ENCODE results near the gene DPH3.

DPH3 gene

DNA sequence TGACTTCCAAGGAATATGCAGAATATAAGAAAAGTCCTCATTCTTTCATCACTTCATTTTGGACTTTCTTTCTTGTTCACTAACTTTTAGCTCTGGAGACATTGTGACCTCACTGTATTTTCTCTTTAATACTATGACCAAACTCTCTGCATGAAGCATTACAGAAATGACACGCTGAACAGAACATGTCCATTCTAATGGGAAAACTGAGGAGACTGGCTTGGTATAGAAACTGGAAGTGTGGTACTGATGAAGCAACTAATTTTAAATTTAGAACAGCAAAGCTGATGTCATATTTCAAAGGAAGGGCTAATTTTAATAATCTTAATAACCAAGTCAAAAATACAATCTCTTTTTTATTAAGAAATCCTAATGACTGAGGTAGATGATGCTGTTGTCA, 4.7 kb downstream of the DPH3 start:
- no peak overlapping the region for H3K4me3 ChIP-seq (ENCODE audit: low read length)
- DNase-seq (ENCODE audit: low read depth, low spot score) = no peak

DNA sequence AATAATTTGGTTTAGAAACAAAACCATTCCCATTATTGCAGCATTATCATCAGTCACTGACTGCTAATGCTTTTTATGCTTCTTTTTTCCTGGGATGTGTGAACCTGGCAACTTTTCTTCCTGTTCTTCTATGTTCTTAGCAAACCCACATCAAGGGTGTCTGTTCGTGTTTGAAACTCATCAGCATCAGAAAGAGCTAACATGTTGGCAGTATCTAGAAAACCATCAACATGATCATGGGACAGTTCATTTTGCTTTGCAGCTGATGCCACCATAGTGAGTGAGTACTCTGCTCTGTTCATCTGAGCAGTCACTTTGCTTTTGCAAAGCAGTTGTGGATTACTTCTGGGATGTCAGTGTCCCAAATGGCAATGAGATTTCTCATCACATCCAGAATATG, 5.9 kb downstream of the DPH3 start:
- H3K4me3 ChIP-seq (ENCODE audit: low read length) = no peak overlapping the region
- peak; percentile 42 for DNase-seq (ENCODE audit: low read depth, low spot score)

DNA sequence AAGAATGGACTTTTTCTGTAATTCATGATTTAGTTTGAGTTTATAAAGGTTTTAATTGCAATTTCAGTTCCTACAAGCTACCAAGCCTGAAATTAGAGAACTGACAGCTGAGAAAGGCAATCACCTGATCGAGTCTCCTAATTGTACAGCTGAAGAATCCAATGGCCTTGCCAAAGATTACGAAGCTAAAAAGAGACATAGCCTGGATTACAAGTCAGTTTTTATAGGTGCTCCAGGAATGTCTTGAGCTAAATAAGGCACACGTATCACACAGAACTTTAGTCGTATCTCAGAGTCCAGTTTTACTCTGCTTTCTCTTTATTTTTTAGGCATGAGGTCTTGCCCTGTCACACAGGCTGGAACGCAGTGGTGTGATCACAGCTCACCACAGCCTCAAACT, 6.6 kb downstream of the DPH3 start:
- no peak overlapping the region for H3K4me3 ChIP-seq (ENCODE audit: low read length)
- DNase-seq (ENCODE audit: low read depth, low spot score) = no peak

DNA sequence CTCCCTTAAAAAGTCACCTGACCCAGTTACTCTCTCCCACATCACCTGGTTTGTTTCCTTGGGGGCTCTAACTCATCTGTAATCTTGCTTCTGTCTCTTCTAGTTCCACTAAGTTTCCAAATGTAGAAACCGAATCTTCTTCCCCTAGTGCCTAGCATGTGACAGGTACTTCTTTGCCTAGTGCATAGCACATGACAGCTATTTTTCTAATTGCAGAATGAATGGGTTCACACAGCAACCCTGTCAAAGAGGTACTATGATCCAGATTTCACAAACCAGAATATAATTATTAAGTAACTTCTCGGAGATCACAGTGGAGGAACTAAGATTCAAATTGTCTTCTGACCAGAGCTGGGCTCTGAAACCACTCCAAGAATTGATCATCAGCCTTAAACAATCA, 7.4 kb downstream of the DPH3 start:
- H3K4me3 ChIP-seq (ENCODE audit: low read length) = no peak overlapping the region
- DNase-seq (ENCODE audit: low read depth, low spot score) = no peak

DNA sequence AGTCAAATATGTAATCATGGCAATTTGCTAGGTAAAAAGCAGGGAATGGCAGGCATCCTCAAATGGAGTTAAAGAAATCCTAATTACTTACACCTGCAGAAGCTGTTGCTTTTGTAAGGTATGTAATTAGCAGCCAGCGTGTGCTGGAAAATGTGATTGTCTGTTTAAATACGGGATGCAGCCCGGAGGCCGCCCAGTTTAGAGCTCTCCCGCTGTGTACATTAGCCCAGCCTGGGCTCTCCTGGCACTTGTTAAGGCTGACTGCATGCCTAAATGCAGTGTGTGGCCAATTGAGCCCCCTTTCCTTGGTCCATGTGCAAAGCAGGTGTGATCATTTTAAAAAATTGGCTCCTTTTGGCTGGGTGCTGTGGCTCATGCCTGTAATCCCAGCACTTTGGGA, 9.0 kb downstream of the DPH3 start:
- no peak overlapping the region for H3K4me3 ChIP-seq (ENCODE audit: low read length)
- no peak for DNase-seq (ENCODE audit: low read depth, low spot score)

DNA sequence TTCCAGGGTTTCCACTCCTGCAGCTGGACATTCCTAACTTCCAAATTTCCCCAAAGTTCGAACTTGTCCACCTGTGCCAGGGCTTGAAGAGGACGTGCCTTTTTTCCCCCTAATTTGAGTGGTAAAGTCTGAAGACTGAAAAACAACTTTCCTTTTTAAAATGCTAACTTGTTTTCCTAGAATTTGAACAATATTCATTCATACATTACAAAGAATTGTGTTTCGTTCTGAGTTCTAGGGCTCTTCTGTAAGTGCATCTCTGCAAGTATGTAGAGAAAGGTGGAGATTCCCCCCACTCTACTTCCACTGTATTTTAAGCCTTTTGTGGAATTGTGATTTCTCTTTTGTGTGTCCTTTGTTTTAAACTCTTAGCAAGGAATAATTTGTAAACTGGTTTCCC, 9.4 kb downstream of the DPH3 start:
- no peak overlapping the region for H3K4me3 ChIP-seq (ENCODE audit: low read length)
- no peak for DNase-seq (ENCODE audit: low read depth, low spot score)

DNA sequence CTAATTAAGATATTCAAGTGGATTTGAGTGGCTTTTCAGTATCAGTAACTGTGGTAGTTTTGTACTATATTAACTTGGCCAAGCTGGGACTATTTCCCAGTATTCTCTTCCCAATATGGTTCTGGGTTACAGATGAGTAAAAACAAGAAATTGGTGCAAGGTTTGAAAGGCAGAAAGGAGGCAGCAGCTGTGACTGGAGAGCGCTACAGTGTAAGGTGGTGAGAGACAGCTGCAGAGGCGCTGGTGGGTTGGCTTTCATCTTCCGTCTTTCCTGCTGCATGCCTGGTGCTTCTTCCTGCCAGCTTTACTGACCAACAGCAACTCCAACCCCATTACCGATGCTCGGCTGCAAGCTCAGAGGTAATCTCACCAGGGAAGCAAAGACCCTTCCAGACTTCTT, 9.8 kb downstream of the DPH3 start:
- no peak overlapping the region for H3K4me3 ChIP-seq (ENCODE audit: low read length)
- DNase-seq (ENCODE audit: low read depth, low spot score) = no peak

DNA sequence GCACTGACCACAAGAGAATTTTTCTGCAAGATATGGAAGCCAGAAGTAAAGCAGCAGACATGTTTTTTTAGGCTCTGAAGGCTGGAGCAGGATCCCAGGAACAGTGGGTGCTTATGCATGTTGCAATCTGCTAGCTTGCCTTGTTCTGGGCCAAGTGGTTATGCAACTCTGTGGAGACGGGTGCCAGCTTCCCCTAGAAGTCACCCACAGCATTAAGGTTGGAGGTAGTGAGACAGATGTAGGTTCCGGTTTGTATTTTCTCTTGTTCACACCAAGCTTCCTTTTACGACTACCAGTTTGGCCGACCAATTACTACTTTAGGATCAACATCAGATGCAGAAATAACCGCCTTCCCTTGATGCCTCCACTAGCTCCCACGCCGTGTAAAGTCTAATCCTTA, 11.1 kb downstream of the DPH3 start:
- no peak overlapping the region for H3K4me3 ChIP-seq (ENCODE audit: low read length)
- no peak for DNase-seq (ENCODE audit: low read depth, low spot score)

DNA sequence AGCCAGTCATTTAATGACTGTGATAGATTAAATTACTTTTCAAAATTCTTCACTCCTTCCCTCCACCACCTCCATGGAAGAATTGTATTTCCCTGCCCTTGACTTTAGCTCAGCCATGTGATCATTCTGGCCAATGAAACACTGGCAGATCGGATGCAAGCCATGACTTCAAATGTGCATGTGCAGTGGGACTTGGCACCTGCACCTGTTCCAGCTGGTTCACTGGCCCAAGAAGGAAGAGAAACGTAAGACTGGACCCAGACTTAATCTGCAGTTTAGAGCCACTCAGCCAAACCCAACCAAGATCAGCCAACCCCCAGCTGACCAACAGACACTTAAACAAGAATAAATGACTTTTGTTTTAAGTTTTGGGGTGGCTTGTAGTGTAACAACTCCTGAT, 11.8 kb downstream of the DPH3 start:
- H3K4me3 ChIP-seq (ENCODE audit: low read length) = no peak overlapping the region
- no peak for DNase-seq (ENCODE audit: low read depth, low spot score)

DNA sequence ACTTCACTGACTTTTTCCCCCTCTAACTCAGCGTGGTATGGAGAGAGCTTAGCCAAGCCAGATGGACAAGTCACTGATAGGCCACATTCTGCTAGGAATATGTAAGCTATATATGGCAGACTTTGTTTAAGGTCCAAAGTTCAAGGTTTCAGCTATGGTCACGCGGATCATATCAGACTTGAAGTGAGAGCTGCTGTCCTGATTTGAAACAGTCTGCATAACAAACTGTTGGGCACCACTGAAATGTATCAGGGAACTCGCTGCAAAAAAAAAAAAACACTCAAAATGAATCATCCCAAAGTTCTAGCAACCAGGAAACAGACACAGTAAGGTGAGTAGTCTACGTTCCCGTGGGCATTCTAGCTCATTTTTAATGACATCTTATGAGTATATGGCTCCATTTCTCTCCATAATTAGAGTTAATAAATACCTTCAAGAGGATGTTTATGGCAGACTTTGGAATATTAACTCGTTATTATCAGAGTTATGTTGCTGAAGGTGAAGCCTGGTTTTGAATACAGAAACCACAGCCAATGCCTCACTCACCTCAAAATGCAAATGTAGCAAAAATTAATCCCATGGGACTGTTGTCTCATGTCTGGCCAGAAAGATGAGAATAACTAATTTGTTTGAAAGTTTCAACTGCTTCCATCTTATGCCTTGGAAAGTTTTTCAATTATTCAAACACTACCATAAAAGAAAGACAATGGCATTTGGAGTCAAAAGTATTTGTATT, 12.3 kb downstream of the DPH3 start:
- H3K4me3 ChIP-seq (ENCODE audit: low read length) = no peak overlapping the region
- DNase-seq (ENCODE audit: low read depth, low spot score) = no peak

DNA sequence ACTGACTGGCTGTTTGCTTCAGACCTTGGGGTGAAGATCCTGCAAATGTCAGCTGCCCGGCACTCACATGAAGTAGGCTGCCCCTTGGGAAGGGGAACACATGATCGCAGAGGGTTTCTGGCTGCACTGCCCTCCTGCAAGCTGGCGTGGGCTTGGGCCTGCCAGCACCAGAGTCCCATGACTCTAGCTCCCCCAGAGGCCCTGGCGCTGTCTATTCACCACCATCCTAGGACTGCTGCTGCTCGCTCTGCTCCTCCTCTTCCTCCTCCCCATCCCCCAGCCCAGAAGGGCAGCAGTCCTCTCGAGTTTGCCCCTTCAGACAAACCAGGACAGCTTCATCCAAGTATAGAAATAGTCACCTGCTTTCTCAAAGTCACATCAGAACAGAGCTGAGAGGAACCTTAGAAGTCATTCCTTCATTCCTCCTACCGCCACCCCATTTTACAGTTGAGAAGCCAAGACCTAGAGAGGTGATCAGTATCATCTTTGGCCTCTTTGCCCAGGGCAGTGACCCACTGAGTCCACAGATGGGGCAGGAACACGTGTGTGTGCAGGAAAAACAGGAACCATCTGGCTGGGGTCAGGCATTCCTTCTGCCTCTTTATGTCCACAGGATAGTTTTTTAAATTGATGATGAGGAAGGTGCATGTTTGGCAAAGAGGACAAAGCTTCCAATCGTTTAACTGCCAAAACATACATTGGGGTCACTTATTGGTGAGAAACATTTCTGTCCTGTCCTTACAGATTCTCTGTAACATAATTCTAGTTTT, 13.2 kb downstream of the DPH3 start:
- no peak overlapping the region for H3K4me3 ChIP-seq (ENCODE audit: low read length)
- no peak for DNase-seq (ENCODE audit: low read depth, low spot score)

DNA sequence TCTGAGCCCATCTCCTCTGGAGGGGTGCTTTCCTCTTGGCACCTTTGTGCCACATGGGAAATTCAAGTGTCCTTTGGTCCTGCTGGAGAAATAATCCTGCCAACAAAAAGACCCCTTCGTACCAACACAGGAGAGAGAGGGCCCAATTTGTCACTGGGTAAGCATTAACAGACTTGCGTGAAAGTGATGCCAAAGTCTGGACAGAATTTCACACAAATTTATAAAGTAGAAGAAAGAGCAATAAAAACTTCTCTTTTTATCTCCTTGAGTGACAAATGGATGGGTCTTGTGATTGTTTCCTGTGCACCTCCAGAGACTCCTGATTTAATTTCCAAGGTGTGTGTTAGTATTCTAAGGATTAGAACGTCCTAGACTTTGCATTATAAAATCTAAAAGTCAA, 14.9 kb downstream of the DPH3 start:
- H3K4me3 ChIP-seq (ENCODE audit: low read length) = no peak overlapping the region
- DNase-seq (ENCODE audit: low read depth, low spot score) = no peak

DNA sequence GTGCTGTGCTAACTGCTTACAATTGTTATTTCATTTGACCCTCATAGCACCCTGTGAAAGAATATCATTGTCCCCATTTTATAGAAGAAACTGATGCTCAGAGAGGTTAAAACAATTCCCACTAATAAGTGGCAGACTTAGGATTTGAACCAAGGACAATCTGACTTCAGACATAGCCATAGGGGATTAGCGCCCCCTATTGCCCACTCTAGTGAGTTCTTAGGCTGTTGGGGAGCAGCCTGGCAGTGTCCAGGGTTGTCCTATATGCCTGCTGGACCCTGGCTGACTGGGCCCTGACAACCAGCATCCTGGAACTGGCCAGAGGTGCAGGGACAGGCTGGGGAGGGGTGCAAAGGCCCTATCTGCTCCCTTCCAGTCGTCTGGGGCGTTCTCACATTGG, 15.4 kb downstream of the DPH3 start:
- DNase-seq (ENCODE audit: low read depth, low spot score) = no peak
- H3K4me3 ChIP-seq (ENCODE audit: low read length) = no peak overlapping the region

DNA sequence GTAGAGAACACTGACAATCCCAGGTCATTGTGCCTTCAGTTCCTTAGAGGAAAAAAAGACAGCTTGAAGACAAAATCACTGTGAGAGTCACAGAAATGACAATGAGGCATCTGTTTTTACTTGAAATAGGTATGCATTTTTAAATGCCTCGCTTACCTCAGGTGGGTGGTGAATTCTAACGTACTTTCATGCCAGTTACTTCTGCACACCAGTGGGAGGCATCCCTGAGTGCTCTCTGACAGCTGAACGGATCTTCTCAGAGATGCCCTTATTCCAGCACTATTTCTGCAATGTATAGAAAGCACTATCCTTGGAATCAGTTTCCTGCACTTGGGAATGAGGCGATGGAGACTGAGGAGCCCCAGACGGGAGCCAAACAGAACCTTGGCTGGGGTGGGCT, 16.2 kb downstream of the DPH3 start:
- DNase-seq (ENCODE audit: low read depth, low spot score) = no peak

DNA sequence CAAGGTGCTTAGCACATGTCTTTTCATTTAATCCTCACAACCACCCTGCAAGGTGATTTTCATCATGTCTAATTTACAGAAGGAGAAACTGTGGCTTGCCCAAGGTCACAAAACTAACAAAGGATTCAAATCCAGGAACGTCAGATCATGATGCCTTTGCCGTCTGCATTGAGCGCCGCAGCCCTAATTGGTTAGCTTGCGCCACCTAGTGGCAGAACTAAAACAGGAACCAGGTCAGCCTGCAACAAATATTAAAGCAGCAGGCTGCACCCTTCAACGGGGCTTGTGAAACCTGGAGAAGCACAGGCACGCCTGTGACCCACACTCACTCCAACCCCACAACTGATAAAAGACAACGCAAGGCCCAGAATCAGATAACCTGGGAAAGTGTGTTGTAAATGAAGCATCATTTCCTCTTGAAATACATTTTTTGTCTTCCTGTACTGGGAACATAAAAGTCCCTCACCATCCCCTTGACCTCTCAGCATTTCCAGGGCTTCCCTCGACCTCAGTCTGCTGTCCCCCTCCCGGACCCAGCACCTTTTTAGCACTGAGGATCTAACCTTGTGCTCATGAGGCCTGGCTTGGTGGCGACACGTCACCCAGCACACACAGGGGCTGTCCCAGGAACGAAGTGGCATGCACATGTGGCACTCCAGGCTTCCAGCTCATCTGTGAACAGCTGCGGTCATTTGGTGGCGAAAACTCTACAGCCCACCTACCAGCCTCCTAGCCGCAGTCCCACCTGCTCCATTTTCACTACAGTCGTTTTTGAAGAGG, 17.3 kb downstream of the DPH3 start:
- no peak overlapping the region for H3K4me3 ChIP-seq (ENCODE audit: low read length)
- DNase-seq (ENCODE audit: low read depth, low spot score) = peak; percentile 78

More for the DNA sequence above, 16.2 kb downstream of the DPH3 start:
- no peak overlapping the region for H3K4me3 ChIP-seq (ENCODE audit: low read length)

DNA sequence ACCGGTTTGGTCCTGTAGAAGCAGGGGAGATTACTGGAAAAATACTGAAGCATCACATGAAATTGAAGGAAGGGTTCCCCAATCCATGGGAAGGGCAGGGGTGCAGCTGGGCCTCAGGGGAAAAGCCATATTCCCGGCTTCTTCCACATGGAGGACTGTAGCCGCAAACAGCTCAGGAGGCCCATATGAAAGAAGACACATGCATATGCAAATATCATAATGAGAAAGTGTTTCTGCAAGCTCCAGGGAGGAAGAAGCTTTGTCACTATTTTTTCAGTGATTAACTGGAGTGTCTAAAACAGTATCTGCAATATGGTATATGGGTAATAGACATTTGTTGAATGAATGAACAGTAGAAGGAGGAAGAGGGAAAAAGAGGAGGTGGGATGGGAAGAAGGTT, 19.1 kb downstream of the DPH3 start:
- no peak for DNase-seq (ENCODE audit: low read depth, low spot score)
- no peak overlapping the region for H3K4me3 ChIP-seq (ENCODE audit: low read length)

DNA sequence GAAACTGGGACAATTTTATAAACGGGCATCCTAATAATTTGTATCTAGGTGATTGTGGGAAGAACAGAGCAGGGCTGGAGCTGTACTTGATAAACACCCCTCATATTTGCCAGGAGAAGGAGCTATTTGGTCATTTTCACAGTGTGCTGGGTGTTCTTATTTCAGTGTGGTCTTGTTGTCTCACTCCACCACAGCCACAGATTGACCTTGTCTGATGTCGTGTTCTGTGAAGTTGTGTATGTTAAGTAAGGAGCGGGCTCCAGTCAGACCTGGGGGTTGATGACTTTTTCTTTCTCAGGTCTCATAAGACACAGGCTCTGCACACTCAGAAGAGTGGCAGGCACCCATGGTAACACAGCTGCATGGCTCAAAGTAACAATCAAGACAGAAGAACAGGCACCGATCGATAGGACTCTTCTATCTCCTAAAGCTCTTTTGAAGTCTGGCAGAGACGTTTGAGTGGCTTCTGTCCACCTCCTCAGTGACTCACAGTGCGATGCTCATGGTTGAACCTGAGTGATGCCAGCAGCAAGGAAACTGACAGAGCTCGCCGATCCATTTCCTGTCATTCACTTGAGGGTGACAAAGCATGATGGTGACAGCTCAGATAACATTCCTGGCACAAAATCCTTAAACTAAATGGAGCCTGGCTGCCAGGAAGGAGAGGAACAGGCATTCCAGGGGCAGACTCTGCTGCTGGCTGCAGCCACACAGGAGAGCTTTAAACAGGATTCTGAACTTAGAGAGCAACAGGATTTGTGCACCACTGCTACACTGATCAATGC, 20.8 kb downstream of the DPH3 start:
- H3K4me3 ChIP-seq (ENCODE audit: low read length) = no peak overlapping the region

DNA sequence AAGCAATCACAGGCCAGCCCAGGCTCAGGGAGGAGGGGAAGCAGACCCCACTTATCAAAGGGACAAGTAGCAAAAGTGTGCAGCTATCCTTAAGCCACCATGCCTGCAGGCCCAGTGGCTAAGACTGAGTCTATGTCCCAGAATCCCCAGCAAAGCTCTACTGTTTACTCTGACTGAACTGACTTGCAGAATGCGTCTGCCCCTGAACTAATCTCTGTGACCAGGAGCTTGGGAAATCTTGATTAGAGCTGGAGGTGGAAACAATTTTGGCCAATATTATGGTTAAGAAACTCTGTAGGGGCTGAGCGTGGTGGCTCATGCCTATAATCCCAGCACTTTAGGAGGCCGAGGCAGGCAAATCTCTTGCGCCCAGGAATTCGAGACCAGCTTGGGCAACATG, 22.6 kb downstream of the DPH3 start:
- H3K4me3 ChIP-seq (ENCODE audit: low read length) = no peak overlapping the region
- DNase-seq (ENCODE audit: low read depth, low spot score) = no peak

More for the DNA sequence above, 20.8 kb downstream of the DPH3 start:
- DNase-seq (ENCODE audit: low read depth, low spot score) = no peak

DNA sequence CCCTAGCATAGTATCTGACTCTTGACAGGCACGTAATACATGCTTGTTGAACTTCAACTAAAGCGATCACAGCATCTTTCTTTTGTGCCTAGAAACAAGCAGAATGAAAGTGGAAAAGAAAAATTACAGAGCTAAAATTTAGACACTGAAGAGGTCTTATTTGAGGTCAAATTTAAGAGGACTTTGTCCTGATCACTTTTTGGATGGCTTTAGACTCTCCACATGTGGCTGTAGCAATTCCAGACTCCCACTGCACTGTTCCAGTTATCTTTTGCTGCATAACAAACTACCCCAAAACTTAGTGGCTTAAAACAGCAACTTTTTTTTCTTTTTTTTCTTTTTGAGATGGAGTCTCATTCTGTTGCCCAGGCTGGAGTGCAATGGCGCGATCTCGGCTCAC, 23.5 kb downstream of the DPH3 start:
- no peak overlapping the region for H3K4me3 ChIP-seq (ENCODE audit: low read length)
- DNase-seq (ENCODE audit: low read depth, low spot score) = no peak
